Calu3 (cell line): ENCODE data around the gene SCO2. TPM values are rescaled to one million over a fixed set of nuclear protein-coding genes. Genes with fewer than 3 reads are reported as not detected.

Experiments used
- BruUV-seq: library from RNA; stranded (reverse); fragments of 400-500 nt; replicated peaks from 2 replicates; lab custom pipeline; 2021; lab: Mats Ljungman, UMichigan
- CTCF ChIA-PET: fragments of 300-600 bp; sonication (Branson Sonifier 250); formaldehyde crosslinking; loops from one replicate; lab custom pipeline; 2022; ENCODE audit warnings: antibody characterized with exemption; lab: Charles Lee
- DNase-seq: peaks from one replicate; pipeline ENCODE4 v3.0.0; 2022
- H3K27ac Mint-ChIP-seq: one replicate; pipeline ENCODE4 v1.8.0; 2022; ENCODE audit warnings: mixed read lengths; ENCODE audit not compliant: unreplicated experiment
- H3K27me3 Mint-ChIP-seq: one replicate; pipeline ENCODE4 v1.8.0; 2022; ENCODE audit warnings: mixed read lengths; ENCODE audit not compliant: unreplicated experiment
- H3K36me3 Mint-ChIP-seq: one replicate; pipeline ENCODE4 v1.8.0; 2022; ENCODE audit warnings: mild to moderate bottlenecking, moderate library complexity, mixed read lengths; ENCODE audit not compliant: insufficient read depth, unreplicated experiment
- H3K4me1 Mint-ChIP-seq: one replicate; pipeline ENCODE4 v1.8.0; 2022; ENCODE audit warnings: mild to moderate bottlenecking, low read depth, mixed read lengths; ENCODE audit not compliant: unreplicated experiment
- H3K4me3 Mint-ChIP-seq: one replicate; pipeline ENCODE4 v1.8.0; 2022; ENCODE audit warnings: mild to moderate bottlenecking, low read depth, moderate library complexity, mixed read lengths; ENCODE audit not compliant: unreplicated experiment
- H3K9me3 Mint-ChIP-seq: one replicate; pipeline ENCODE4 v1.8.0; 2022; ENCODE audit warnings: low read depth, mixed read lengths; ENCODE audit not compliant: unreplicated experiment
- intact Hi-C: fragments of 100-400 bp; cut with micrococcal nuclease; formaldehyde crosslinking; loops from one replicate; pipeline ENCODE4 v1.10.0; 2022; ENCODE audit not compliant: unreplicated experiment
- total RNA-seq: library from RNA; stranded (reverse); gene quantifications from 2 replicates; pipeline ENCODE4 v1.2.3, GENCODE V29; 2022
- TF ChIP-seq, protein P1 (sequence below): fragments of 200-600 bp; IDR thresholded peaks from one replicate; pipeline ENCODE4 v1.8.0; 2022; ENCODE audit warnings: antibody characterized with exemption; ENCODE audit not compliant: unreplicated experiment

Gene SCO2
- total RNA-seq, 1 experiment from 2014 or later, result 3.6 TPM

DNA sequence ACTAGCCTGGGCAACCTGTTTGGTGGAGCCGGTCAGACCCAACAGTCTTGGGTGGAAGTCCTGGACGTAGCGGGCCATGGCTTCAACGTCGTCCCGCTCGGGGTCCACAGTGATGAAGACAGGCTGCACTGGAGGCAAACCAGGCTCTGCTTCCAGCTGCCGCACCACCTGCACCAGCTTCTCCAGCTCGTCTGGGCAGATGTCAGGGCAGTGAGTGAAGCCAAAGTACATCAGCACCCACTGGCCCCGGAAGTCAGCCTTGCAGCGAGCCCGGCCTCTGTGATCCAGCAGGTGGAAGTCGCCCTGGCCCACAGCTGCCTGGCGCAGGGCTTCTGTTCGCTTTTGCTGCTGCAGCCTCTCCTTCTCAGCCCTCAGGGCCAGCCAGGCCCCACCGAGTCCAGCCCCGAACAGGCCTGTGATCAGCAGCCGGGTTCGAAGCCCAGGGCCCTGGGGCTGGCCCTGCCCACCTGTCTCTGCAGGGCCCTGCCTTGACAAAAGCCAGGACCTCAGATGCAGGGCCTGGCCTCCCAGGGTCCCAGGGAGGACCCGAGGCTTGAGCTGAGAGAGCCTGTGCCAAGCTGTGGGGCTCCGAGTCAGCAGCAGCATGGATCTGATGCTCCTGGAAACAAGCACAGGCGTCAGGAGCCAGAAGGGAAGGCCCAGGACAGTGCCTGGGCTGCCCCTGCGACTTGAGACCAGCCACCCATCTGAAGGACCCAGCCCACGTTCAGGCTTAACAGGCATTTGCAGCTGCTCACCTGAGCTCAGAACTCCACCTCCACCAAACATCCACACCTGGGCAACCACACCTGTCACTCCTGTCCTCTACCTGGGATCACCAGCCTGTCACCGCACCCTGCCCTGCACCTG lies 1.4 kb downstream of the SCO2 start:
- BruUV-seq, result no TSS peak
- CTCF ChIA-PET, result interaction anchor here (2.0 to 2.3 kb wide), 3 partner anchors 16 to 97 kb away, joined by 13 to 30 read pairs (median 19); partner anchors contain the start of genes LMF2, NCAPH2 and SYCE3
- peaks cover 79% of the 10 kb centered on the region for H3K36me3 Mint-ChIP-seq
- peak overlapping the region; percentile 62 for H3K27ac Mint-ChIP-seq
- TF ChIP-seq, protein P1, sequence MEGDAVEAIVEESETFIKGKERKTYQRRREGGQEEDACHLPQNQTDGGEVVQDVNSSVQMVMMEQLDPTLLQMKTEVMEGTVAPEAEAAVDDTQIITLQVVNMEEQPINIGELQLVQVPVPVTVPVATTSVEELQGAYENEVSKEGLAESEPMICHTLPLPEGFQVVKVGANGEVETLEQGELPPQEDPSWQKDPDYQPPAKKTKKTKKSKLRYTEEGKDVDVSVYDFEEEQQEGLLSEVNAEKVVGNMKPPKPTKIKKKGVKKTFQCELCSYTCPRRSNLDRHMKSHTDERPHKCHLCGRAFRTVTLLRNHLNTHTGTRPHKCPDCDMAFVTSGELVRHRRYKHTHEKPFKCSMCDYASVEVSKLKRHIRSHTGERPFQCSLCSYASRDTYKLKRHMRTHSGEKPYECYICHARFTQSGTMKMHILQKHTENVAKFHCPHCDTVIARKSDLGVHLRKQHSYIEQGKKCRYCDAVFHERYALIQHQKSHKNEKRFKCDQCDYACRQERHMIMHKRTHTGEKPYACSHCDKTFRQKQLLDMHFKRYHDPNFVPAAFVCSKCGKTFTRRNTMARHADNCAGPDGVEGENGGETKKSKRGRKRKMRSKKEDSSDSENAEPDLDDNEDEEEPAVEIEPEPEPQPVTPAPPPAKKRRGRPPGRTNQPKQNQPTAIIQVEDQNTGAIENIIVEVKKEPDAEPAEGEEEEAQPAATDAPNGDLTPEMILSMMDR, result no peak
- H3K4me1 Mint-ChIP-seq, result peaks cover 20% of the 10 kb centered on the region
- intact Hi-C loops, result no loop called here
- peak overlapping the region; percentile 85 for H3K4me3 Mint-ChIP-seq
- no peaks in the 10 kb centered on the region for H3K9me3 Mint-ChIP-seq
- no peaks in the 10 kb centered on the region for H3K27me3 Mint-ChIP-seq
- no peak for DNase-seq

DNA sequence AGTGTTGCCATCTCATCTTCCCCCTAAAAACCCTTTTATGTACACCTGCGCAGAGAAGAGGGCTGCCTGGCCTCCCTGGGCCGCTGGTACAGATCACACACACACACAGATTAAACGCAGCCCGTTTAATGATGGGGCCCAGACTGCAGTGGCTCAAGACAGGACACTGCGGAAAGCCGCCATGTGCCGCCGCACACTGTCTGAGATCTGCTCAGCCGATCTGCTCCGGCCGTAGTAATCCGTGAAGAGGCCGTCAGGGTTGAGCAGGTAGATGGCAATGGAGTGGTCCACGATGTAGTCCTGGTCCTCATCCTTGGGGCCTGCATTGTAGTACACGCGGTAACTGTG lies 2.0 kb downstream of the SCO2 start:
- CTCF ChIA-PET, result no interaction called here
- BruUV-seq, result no TSS peak
- TF ChIP-seq, protein P1, result no peak
- H3K27ac Mint-ChIP-seq, result no peak overlapping the region
- no peaks in the 10 kb centered on the region for H3K9me3 Mint-ChIP-seq
- H3K36me3 Mint-ChIP-seq, result peaks cover 73% of the 10 kb centered on the region
- H3K4me3 Mint-ChIP-seq, result no peak overlapping the region
- H3K27me3 Mint-ChIP-seq, result no peaks in the 10 kb centered on the region
- H3K4me1 Mint-ChIP-seq, result peaks cover 20% of the 10 kb centered on the region
- intact Hi-C loops, result no loop called here
- no peak for DNase-seq

DNA sequence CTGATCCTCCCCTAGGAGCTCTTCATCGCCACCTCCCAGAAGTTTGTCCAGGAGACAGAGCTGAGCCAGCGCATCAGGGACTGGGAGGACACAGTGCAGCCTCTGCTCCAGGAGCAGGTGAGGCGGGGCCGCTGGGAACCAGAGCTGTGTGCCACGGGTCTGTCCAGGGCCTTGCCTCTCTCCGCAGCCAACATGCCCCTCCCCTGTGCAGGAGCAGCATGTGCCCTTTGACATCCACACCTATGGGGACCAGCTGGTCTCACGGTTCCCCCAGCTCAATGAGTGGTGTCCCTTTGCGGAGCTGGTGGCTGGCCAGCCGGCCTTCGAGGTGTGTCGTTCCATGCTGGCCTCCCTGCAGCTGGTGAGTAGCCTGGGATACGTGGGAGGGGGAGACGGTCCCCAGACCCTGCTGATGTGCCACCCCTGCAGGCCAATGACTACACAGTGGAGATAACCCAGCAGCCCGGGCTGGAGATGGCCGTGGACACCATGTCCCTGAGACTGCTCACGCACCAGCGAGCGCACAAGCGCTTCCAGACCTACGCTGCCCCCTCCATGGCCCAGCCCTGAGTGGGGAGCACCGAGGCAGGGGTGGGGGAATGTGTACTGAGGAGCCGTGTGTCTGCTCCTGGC lies 2.5 kb downstream of the SCO2 start:
- intact Hi-C loops, result no loop called here
- Mint-ChIP-seq H3K9me3 (no peaks in the 10 kb centered on the region), H3K27ac (no peak overlapping the region), H3K36me3 (peaks cover 68% of the 10 kb centered on the region), H3K4me1 (peaks cover 20% of the 10 kb centered on the region), H3K27me3 (no peaks in the 10 kb centered on the region), H3K4me3 (no peak overlapping the region)
- CTCF ChIA-PET, result no interaction called here
- TSS peak; percentile 9 for BruUV-seq
- TF ChIP-seq, protein P1, result no peak
- no peak for DNase-seq

DNA sequence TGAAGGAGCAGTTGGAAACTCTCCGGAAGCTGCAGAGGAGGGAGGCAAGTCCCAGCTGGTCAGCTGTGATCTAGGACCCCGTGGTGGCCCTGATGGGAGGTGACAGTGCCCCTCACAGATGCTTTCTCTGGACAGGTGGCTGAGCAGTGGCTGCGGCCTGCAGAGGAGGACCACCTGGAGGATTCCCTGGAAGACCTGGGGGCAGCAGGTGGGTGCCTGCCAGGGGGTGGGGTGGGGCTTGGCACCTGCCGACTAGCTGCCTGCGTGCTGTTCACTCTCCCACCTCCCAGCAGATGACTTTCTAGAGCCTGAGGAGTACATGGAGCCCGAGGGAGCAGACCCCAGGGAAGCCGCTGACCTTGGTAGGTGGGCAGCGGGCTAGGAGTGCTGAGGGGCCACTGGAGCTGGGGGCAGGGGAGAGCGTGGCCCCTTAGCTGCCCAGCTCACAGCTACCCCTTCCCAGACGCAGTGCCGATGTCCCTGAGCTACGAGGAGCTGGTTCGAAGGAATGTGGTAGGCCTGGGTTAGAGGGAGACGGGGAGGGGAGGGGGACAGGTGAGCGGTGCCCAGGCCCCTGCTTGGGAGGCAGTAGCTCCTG lies 3.1 kb downstream of the SCO2 start:
- no TSS peak for BruUV-seq
- CTCF ChIA-PET, result no interaction called here
- TF ChIP-seq, protein P1, result no peak
- H3K36me3 Mint-ChIP-seq, result peaks cover 62% of the 10 kb centered on the region
- H3K4me1 Mint-ChIP-seq, result peaks cover 17% of the 10 kb centered on the region
- H3K27ac Mint-ChIP-seq, result peak overlapping the region; percentile 66
- no peak overlapping the region for H3K4me3 Mint-ChIP-seq
- no peaks in the 10 kb centered on the region for H3K9me3 Mint-ChIP-seq
- no peaks in the 10 kb centered on the region for H3K27me3 Mint-ChIP-seq
- intact Hi-C loops, result no loop called here
- DNase-seq, result no peak
